ENCODE results near the gene TAF11L10. TPM values are rescaled to one million over a fixed set of nuclear protein-coding genes. Genes with fewer than 3 reads are reported as not detected.
"Not testable (repeated sequence)": the region's sequence is repeated elsewhere in the genome, so short reads cannot be mapped to it uniquely, and the experiment has no call there.

TAF11L10 gene
- not detected in 2 replicates for total RNA-seq (2014; rRNA removed; shearing (Covaris generic))

DNA sequence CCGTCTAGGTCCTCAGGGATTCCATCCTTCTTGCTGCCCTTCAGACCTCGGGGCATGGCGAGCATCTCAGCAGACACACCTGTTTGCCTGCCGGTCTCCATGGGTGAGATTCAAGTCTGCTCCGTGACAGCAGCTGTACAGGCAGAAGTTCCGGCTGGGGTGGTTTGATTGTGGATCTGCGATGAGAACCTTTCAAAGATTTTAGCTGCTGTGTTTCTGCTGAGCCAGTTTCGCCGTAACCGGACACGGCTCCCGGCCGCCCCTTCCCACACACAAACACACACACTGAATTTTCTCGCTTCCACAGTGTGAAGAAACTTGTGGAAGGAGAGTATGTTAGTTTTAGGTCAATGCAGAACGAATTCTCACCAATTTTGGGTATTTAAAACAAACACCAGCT, at the start of gene TAF11L10:
Gene TAF11L10, minus strand, starts transcription at position 101 of the 400 bp plus-strand sequence.
- not testable (repeated sequence) for DNase-seq (ENCODE audit: low read depth)

DNA sequence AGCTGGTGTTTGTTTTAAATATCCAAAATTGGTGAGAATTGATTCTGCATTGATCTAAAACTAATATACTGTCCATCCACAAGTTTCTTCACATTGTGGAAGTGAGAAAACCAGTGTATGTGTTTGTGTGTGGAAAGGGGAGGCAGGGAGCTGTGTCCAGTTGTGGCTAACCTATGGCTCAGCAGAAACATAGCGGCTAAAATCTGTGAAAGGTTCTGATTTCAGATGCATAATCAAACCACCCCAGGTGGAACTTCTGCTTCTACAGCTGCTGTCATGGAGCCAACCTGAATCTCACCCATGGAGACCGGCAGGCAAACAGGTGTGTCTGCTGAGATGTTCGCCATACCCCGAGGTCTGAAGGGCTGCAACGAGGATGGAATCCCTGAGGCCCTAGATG, 36.5 kb upstream of the TAF11L10 start, which contains the start of gene TAF11L14:
Gene TAF11L14, plus strand, starts transcription at position 301 of the 400 bp plus-strand sequence.
- DNase-seq (ENCODE audit: low read depth): no peak

DNA sequence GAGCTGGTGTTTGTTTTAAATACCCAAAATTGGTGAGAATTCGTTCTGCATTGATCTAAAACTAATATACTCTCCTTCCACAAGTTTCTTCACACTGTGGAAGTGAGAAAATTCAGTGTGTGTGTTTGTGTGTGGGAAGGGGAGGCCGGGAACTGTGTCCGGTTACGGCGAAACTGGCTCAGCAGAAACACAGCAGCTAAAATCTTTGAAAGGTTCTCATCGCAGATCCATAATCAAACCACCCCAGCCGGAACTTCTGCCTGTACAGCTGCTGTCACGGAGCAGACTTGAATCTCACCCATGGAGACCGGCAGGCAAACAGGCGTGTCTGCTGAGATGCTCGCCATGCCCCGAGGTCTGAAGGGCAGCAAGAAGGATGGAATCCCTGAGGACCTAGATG, 34.2 kb upstream of the TAF11L10 start, which contains the start of gene TAF11L13:
Gene TAF11L13, plus strand, starts transcription at position 301 of the 400 bp plus-strand sequence.
- not testable (repeated sequence) for DNase-seq (ENCODE audit: low read depth)

DNA sequence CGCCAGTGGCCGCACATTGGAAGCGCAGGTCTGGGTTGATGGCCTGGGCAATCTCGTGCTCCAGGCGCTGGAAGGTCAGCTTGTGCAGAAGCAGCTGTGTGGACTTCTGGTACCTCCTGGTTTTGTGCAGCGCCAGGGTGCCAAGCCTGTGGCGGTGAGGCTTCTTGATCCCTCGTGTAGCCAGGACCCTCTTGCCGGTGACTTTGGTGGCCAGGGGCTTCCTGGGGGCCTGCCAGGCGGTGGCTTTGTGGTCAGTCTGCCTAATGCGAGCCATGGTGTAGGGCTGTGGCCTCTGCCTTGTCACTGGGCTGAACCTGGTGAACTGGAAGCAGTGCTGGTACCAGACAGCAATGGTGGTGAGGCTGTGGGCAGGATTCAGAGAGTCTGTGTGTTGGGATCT, 28.1 kb upstream of the TAF11L10 start:
- DNase-seq (ENCODE audit: low read depth): no peak

DNA sequence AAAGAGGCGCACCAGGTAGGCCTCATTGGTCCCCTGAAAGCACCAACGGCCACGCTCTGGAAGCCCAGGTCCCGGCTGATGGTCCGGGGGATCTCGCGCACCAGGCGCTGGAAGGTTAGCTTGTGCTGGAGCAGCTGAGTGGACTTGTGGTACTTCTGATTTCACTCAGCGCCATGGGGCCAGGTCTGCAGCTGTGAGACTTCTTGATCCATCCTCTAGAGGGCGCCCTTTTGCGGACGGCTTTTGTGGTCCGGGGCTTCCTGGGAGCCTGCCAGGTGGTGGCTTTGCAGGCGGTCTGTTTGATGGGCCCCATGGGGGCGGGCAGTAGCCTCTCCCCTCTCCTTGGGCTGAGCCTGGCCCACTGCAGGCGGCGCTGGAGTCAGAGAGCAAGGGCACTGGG, 23.0 kb upstream of the TAF11L10 start:
- no peak for DNase-seq (ENCODE audit: low read depth)

DNA sequence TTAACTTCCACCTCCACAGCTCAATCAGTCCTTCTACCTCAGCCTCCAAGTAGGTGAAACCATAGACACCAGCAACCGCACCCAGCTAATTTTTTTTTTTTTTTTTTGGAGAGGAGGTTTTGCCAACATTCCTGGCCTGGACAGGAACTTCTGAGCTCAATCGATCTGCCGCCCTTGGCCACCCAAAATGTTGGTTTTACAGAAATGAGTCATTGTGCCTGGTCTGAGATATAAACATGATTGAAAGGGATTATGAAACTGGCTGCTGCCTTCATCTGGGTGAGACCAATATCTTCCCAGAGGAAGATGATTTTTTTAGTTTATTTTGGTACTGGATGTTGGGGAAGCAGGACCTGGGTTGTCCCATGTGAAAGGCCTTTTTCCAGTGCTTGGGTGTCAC, 21.7 kb upstream of the TAF11L10 start:
- no peak for DNase-seq (ENCODE audit: low read depth)

DNA sequence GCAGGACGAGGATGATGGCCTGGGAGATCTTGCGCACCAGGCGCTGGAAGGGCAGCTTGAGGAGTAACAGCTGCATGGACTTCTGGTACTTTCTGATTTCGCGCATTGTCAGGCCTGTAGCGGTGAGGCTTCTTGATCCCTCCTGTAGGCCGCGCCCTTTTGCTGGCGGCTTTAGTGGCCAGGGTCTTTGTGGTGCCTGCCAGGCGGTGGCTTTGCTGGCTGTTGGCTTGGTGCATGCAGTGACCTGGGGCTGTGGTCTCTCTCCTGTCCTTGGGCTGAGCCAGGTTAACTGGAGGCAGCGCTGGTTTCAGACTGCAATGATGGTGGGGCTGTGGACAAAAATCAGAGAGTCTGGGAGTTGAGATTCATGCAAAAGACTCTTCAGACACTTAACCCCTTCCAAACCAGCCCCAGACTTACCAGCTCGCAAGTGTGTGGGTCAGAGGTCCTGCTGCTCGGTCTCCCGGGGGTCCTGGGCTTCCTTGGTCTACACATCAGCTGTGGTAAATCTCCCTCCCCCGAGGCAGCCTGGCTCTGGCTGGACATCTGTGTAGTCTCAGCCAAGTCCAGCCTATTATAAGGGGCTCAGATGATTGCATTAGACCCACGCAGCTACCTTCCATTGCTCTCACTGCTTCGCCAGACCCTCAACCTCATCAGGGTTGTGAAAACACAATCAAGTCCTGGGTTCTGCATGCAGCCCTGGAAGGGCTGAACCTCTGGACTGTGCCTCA, 17.4 kb upstream of the TAF11L10 start:
- no peak for DNase-seq (ENCODE audit: low read depth)

DNA sequence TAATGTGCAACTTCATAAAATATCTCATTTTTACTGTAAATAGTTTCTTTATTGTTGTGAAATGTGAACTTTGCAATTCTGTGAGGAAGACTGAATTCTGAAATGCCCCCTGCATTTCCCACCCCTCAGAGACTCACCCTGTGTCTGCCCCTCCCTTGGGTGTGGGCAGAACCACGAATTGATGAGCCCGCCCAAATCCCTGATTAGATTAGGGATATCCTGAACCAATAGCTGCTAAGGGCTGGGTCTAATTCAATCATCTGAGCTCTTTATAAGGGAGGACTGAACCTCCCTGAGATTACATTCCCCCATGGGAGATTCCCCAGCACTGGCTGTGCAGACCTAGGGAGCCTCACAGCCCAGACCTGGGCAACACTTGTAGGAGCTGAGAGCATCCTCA, 12.5 kb upstream of the TAF11L10 start, which contains the start of gene TAF11L12:
Gene TAF11L12, plus strand, starts transcription at position 301 of the 400 bp plus-strand sequence.
- not testable (repeated sequence) for DNase-seq (ENCODE audit: low read depth)

DNA sequence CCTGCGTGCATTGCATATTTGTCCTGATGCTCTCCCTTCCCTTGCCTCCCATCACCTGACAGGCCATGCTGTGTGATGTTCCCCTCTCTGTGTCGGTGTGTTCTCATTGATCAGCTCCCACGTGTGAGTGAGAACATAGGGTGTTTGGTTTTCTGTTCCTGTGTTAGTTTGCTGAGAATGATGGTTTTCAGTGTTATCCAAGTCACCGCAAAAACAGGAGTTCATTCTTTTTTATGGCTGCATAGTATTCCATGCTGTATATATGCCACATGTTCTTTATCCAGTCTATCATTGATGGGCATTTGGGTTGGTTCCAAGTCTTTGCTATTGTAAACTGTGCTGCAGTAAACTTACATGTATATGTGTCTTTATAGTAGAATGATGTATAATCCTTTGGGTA, 9.8 kb upstream of the TAF11L10 start:
- not testable (repeated sequence) for DNase-seq (ENCODE audit: low read depth)

DNA sequence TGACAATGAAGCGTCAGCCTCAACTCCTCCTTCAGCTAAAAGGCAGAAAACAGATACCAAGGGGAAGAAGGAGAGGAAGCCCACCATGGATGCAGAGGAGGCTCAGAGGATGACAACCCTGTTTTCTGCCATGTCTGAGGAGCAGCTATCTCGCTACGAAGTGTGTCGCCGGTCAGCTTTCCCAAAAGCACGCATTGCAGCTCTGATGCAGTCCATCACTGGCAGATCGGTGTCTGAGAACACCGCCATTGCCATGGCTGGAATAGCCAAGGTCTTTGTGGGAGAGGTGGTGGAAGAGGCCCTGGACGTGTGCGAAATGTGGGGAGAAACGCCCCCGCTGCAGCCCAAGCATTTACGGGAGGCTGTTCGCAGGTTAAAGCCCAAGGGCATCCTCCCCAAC, 7.3 kb upstream of the TAF11L10 start:
- no peak for DNase-seq (ENCODE audit: low read depth)

DNA sequence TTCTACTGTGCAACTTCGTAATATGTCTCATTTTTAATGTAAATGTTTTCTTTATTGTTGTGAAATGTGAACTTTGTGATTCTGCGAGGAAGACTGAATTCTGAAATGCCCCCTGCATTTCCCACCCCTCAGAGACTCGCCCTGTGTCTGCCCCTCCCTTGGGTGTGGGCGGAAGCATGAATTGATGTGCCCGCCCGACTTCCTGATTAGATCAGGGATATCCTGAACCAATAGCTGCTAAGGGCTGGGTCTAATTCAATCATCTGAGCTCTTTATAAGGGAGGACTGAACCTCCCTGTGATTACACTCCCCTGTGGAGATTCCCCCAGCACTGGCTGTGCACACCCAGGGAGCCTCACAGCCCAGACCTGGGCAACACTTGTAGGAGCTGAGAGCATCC, 6.3 kb upstream of the TAF11L10 start, which contains the start of gene TAF11L11:
Gene TAF11L11, plus strand, starts transcription at position 304 of the 400 bp plus-strand sequence.
- not testable (repeated sequence) for DNase-seq (ENCODE audit: low read depth)

DNA sequence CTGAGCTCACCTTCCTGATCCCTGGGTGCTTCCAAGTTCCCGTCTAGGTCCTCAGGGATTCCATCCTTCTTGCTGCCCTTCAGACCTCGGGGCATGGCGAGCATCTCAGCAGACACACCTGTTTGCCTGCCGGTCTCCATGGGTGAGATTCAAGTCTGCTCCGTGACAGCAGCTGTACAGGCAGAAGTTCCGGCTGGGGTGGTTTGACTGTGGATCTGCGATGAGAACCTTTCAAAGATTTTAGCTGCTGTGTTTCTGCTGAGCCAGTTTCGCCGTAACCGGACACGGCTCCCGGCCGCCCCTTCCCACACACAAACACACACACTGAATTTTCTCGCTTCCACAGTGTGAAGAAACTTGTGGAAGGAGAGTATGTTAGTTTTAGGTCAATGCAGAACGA, 3.4 kb downstream of the TAF11L10 start, which contains the start of gene TAF11L9:
Gene TAF11L9, minus strand, starts transcription at position 140 of the 400 bp plus-strand sequence.
- not testable (repeated sequence) for DNase-seq (ENCODE audit: low read depth)

DNA sequence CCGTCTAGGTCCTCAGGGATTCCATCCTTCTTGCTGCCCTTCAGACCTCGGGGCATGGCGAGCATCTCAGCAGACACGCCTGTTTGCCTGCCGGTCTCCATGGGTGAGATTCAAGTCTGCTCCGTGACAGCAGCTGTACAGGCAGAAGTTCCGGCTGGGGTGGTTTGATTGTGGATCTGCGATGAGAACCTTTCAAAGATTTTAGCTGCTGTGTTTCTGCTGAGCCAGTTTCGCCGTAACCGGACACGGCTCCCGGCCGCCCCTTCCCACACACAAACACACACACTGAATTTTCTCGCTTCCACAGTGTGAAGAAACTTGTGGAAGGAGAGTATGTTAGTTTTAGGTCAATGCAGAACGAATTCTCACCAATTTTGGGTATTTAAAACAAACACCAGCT, 6.8 kb downstream of the TAF11L10 start, which contains the start of gene TAF11L8:
Gene TAF11L8, minus strand, starts transcription at position 101 of the 400 bp plus-strand sequence.
- not testable (repeated sequence) for DNase-seq (ENCODE audit: low read depth)

DNA sequence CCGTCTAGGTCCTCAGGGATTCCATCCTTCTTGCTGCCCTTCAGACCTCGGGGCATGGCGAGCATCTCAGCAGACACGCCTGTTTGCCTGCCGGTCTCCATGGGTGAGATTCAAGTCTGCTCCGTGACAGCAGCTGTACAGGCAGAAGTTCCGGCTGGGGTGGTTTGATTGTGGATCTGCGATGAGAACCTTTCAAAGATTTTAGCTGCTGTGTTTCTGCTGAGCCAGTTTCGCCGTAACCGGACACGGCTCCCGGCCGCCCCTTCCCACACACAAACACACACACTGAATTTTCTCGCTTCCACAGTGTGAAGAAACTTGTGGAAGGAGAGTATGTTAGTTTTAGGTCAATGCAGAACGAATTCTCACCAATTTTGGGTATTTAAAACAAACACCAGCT, 12.0 kb downstream of the TAF11L10 start, which contains the start of gene TAF11L7:
Gene TAF11L7, minus strand, starts transcription at position 101 of the 400 bp plus-strand sequence.
- not testable (repeated sequence) for DNase-seq (ENCODE audit: low read depth)

Other genes with a start within 250 kb of the TAF11L10 start
- gene TAF11L2, start 99.6 kb downstream of the TAF11L10 start, total RNA-seq (2014; rRNA removed; shearing (Covaris generic)): not detected in 2 replicates
- gene TAF11L3, start 79.5 kb downstream of the TAF11L10 start, total RNA-seq (2014; rRNA removed; shearing (Covaris generic)): not detected in 2 replicates
- gene TAF11L4, start 76.0 kb downstream of the TAF11L10 start, total RNA-seq (2014; rRNA removed; shearing (Covaris generic)): not detected in 2 replicates
- not detected in 2 replicates for gene TAF11L5, start 72.6 kb downstream of the TAF11L10 start, total RNA-seq (2014; rRNA removed; shearing (Covaris generic))
- gene TAF11L6, start 69.2 kb downstream of the TAF11L10 start, total RNA-seq (2014; rRNA removed; shearing (Covaris generic)): not detected in 2 replicates
- not detected in 2 replicates for gene TAF11L7, start 12.1 kb downstream of the TAF11L10 start, total RNA-seq (2014; rRNA removed; shearing (Covaris generic))
- not detected in 2 replicates for gene TAF11L8, start 6.9 kb downstream of the TAF11L10 start, total RNA-seq (2014; rRNA removed; shearing (Covaris generic))
- not detected in 2 replicates for gene TAF11L9, start 3.4 kb downstream of the TAF11L10 start, total RNA-seq (2014; rRNA removed; shearing (Covaris generic))
- gene TAF11L11, start 6.4 kb upstream of the TAF11L10 start, total RNA-seq (2014; rRNA removed; shearing (Covaris generic)): not detected in 2 replicates
- gene TAF11L12, start 12.6 kb upstream of the TAF11L10 start, total RNA-seq (2014; rRNA removed; shearing (Covaris generic)): not detected in 2 replicates
- not detected in 2 replicates for gene TAF11L13, start 34.3 kb upstream of the TAF11L10 start, total RNA-seq (2014; rRNA removed; shearing (Covaris generic))
- not detected in 2 replicates for gene TAF11L14, start 36.6 kb upstream of the TAF11L10 start, total RNA-seq (2014; rRNA removed; shearing (Covaris generic))